ENCODE results near the gene KIAA0232. TPM values are rescaled to one million over a fixed set of nuclear protein-coding genes. Genes with fewer than 3 reads are reported as not detected.

The KIAA0232 gene
- total RNA-seq, 2 experiments from 2014 or later, result 13.5 to 14.4 TPM

GRCh38 chr4:6804082-6804752 is 21.7 kb downstream of the KIAA0232 start:
- Mint-ChIP-seq H3K27ac (no peak overlapping the region), H3K36me3 (ENCODE audit: low read depth) (peaks cover 3% of the 10 kb centered on the region), H3K4me3 (no peak overlapping the region), H3K9me3 (no peaks in the 10 kb centered on the region), H3K4me1 (ENCODE audit: low read depth) (peaks cover 38% of the 10 kb centered on the region), H3K27me3 (ENCODE audit: low read depth) (no peaks in the 10 kb centered on the region)
- no peak for DNase-seq
- intact Hi-C loops (cut with micrococcal nuclease), result no loop called here
- CTCF ChIA-PET, result no interaction called here

- Mint-ChIP-seq H3K36me3 (ENCODE audit: low read depth) (peaks cover 4% of the 10 kb centered on the region), H3K9me3 (no peaks in the 10 kb centered on the region), H3K4me3 (no peak overlapping the region), H3K27ac (no peak overlapping the region), H3K4me1 (ENCODE audit: low read depth) (peaks cover 29% of the 10 kb centered on the region), H3K27me3 (ENCODE audit: low read depth) (no peaks in the 10 kb centered on the region)
- CTCF ChIA-PET, result no interaction called here
- no peak for DNase-seq
- intact Hi-C loops (cut with micrococcal nuclease), result no loop called here
Measured at GRCh38 chr4:6806924-6807626, 24.5 kb downstream of the KIAA0232 start.

GRCh38 chr4:6808259-6808658 is 25.7 kb downstream of the KIAA0232 start:
- Mint-ChIP-seq H3K36me3 (ENCODE audit: low read depth) (peaks cover 3% of the 10 kb centered on the region), H3K9me3 (no peaks in the 10 kb centered on the region), H3K27ac (no peak overlapping the region), H3K4me3 (no peak overlapping the region), H3K4me1 (ENCODE audit: low read depth) (peaks cover 20% of the 10 kb centered on the region), H3K27me3 (ENCODE audit: low read depth) (no peaks in the 10 kb centered on the region)
- no peak for DNase-seq
- intact Hi-C loops (cut with micrococcal nuclease), result no loop called here
- CTCF ChIA-PET, result no interaction called here

DNA sequence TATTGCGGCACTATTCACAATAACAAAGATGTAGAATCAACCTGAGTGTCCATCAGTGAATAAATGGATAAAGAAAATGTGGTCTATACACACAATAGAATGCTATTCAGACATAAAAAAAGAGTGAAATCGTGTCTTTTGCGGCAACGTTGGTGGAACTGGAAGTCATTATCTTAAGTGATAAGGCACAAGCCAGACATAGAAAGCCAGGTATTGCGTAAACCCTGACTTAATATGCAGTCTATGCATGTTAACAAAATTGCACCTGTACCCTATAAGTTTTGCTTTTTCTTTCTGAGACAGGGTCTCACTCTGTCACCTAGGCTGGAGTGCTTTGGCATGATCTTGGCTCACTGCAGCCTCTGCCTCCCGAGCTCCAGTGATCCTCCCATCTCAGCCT is 28.6 kb downstream of the KIAA0232 start:
- no peak for DNase-seq
- intact Hi-C loops (cut with micrococcal nuclease), result no loop called here
- CTCF ChIA-PET, result interaction anchor here (0.9 kb wide), 1 partner anchor 63 kb away, joined by 3 read pairs; no protein-coding TSS in a partner anchor

DNA sequence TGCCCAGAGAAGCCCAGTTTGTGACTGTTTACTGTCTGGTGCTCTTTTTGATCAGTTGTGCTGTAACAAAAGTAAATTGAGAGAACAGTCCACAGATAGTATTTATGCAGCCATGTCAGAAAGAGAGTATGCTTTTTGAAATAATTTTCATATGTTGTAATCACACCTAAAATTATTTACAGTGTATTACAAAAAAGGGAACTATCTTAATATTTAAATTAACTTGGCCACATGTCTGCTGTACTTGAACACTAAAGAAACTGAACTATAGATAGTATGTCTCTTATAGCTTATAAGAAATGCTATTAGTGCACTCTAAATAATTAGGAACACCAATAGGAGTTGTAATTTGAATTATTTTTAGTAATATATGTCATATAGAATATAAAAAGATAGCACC is 30.2 kb downstream of the KIAA0232 start:
- CTCF ChIA-PET, result interaction anchor here (0.9 kb wide), 1 partner anchor 15 kb away, joined by 3 read pairs; no protein-coding TSS in a partner anchor
- intact Hi-C loops (cut with micrococcal nuclease), result no loop called here
- peaks cover 13% of the 10 kb centered on the region for H3K4me1 Mint-ChIP-seq (ENCODE audit: low read depth)

More for the DNA sequence above, 28.6 kb downstream of the KIAA0232 start:
- no peak overlapping the region for H3K27ac Mint-ChIP-seq
- no peaks in the 10 kb centered on the region for H3K27me3 Mint-ChIP-seq (ENCODE audit: low read depth)
- no peak overlapping the region for H3K4me3 Mint-ChIP-seq
- peaks cover 10% of the 10 kb centered on the region for H3K4me1 Mint-ChIP-seq (ENCODE audit: low read depth)
- H3K36me3 Mint-ChIP-seq (ENCODE audit: low read depth), result peaks cover 7% of the 10 kb centered on the region
- no peaks in the 10 kb centered on the region for H3K9me3 Mint-ChIP-seq

DNA sequence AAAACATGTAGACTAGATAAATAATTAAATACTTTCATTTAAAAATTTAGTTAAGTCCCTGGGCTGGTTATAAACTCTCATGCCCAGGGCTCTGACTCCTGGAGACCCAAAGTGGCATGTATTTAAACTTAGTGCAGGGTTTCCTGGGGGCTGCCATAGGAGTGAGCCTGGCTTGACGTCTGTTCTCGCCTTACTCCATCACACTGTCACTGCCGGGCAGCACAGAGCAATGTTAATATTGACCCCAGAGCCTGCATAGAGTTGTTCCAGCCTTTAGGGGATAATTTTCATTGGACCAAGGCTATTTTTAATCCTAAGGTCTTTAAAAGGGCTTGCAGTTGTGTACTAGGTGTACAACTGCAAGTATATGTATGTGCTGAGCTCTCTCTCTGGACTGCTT is 31.2 kb downstream of the KIAA0232 start:
- intact Hi-C loops (cut with micrococcal nuclease), result no loop called here
- no peaks in the 10 kb centered on the region for H3K27me3 Mint-ChIP-seq (ENCODE audit: low read depth)
- H3K36me3 Mint-ChIP-seq (ENCODE audit: low read depth), result peaks cover 20% of the 10 kb centered on the region
- H3K4me3 Mint-ChIP-seq, result no peak overlapping the region
- no peak for DNase-seq
- peaks cover 8% of the 10 kb centered on the region for H3K9me3 Mint-ChIP-seq
- CTCF ChIA-PET, result no interaction called here
- H3K27ac Mint-ChIP-seq, result no peak overlapping the region
- peaks cover 16% of the 10 kb centered on the region for H3K4me1 Mint-ChIP-seq (ENCODE audit: low read depth)

More for the DNA sequence above, 30.2 kb downstream of the KIAA0232 start:
- Mint-ChIP-seq H3K9me3 (peaks cover 3% of the 10 kb centered on the region), H3K36me3 (ENCODE audit: low read depth) (peaks cover 14% of the 10 kb centered on the region), H3K27ac (no peak overlapping the region), H3K4me3 (no peak overlapping the region), H3K27me3 (ENCODE audit: low read depth) (no peaks in the 10 kb centered on the region)
- DNase-seq, result no peak

DNA sequence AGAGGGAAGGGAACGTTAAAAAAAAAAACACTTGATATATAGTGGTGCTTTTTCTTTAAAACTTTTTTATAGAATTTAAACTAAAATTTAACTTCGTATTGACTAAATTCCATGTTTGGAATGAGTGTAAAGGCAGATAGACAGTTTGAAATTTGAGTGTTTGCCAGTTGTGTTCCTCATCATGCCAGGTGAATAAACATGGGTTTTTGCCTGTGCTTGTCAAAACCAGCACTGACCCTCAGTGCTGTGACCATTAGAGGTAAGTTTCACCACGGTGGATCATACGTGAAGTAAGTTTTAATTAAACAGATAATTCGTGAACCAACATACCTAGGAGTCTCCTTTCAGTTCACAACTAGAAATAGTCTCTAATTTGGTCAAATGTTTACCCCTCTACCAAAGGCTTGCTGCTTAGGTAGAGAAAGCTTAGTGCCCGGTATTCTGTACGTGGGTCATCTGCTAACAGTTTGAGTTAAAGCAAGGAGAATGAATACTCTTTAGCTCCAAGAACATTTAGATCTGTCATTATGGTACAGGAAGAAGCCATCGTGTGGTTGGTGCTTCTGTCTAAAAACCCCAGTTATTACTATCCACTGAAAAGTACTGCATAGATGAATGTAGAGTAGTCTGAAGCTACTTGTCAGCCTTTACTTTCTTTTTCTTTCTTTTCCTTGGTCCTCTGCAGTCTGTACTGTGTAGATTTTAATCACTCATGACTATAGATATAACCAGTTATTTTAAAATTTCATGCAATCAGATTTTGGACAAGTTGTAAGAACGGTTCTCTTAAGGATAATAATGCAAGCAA is 32.7 kb downstream of the KIAA0232 start:
- no peak for DNase-seq
- peaks cover 16% of the 10 kb centered on the region for H3K4me1 Mint-ChIP-seq (ENCODE audit: low read depth)
- H3K9me3 Mint-ChIP-seq, result peaks cover 23% of the 10 kb centered on the region
- H3K27ac Mint-ChIP-seq, result no peak overlapping the region
- H3K4me3 Mint-ChIP-seq, result no peak overlapping the region
- peaks cover 30% of the 10 kb centered on the region for H3K36me3 Mint-ChIP-seq (ENCODE audit: low read depth)
- H3K27me3 Mint-ChIP-seq (ENCODE audit: low read depth), result no peaks in the 10 kb centered on the region
- intact Hi-C loops (cut with micrococcal nuclease), result no loop called here
- CTCF ChIA-PET, result no interaction called here

GRCh38 chr4:6819295-6819694 is 36.8 kb downstream of the KIAA0232 start:
- Mint-ChIP-seq H3K4me1 (ENCODE audit: low read depth) (peaks cover 14% of the 10 kb centered on the region), H3K4me3 (no peak overlapping the region), H3K27ac (no peak overlapping the region), H3K36me3 (ENCODE audit: low read depth) (peaks cover 33% of the 10 kb centered on the region), H3K27me3 (ENCODE audit: low read depth) (no peaks in the 10 kb centered on the region), H3K9me3 (peaks cover 30% of the 10 kb centered on the region)
- DNase-seq, result no peak
- CTCF ChIA-PET, result interaction anchor here (1.2 kb wide), 1 partner anchor 54 kb away, joined by 3 read pairs; no protein-coding TSS in a partner anchor
- intact Hi-C loops (cut with micrococcal nuclease), result no loop called here

DNA sequence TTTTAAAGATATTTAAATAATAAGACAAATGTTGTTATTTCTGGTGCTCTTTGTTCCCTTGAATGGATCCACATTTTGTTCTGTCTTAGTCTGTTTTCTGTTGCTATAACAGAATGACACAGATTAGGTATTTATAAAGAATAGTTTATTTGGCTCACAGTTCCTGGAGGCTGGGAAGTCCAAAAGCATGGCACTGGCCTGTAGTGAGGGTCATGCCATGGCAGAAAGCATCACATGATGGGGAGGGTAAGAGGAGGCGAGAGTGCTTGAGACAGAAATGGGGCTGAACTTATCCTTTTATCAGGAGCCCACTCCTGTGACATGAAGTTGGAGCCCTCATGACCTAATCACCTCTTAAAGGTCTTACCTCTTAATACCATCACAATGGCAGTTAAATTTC is 38.2 kb downstream of the KIAA0232 start:
- Mint-ChIP-seq H3K4me1 (ENCODE audit: low read depth) (peaks cover 13% of the 10 kb centered on the region), H3K4me3 (no peak overlapping the region), H3K36me3 (ENCODE audit: low read depth) (peaks cover 35% of the 10 kb centered on the region), H3K27ac (no peak overlapping the region), H3K9me3 (peaks cover 30% of the 10 kb centered on the region), H3K27me3 (ENCODE audit: low read depth) (no peaks in the 10 kb centered on the region)
- no peak for DNase-seq
- intact Hi-C loops (cut with micrococcal nuclease), result no loop called here
- CTCF ChIA-PET, result no interaction called here

DNA sequence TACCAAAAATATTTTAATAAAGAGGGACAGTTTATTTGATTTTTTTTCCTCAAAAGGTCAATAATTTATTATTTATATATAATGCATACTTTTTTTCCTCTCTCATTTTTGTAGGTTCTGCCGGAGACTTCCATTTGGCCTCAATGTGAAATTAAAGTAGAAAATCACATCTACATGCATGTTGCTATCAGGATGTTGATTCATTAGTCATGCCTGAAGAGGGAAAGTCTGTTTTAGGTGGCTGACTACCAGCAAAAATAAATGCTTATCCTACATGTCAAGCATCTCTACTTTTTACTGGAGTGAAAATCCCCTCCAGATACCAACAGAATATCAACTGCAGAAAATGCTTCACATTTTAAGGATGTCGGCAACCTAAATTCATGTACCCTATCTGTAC is 41.5 kb downstream of the KIAA0232 start:
- Mint-ChIP-seq H3K9me3 (peaks cover 19% of the 10 kb centered on the region), H3K27ac (no peak overlapping the region), H3K4me1 (ENCODE audit: low read depth) (peaks cover 14% of the 10 kb centered on the region), H3K27me3 (ENCODE audit: low read depth) (no peaks in the 10 kb centered on the region), H3K36me3 (ENCODE audit: low read depth) (peaks cover 32% of the 10 kb centered on the region), H3K4me3 (no peak overlapping the region)
- CTCF ChIA-PET, result interaction anchor here (0.7 kb wide), 1 partner anchor 56 kb away, joined by 3 read pairs; no protein-coding TSS in a partner anchor
- intact Hi-C loops (cut with micrococcal nuclease), result no loop called here
- no peak for DNase-seq

DNA sequence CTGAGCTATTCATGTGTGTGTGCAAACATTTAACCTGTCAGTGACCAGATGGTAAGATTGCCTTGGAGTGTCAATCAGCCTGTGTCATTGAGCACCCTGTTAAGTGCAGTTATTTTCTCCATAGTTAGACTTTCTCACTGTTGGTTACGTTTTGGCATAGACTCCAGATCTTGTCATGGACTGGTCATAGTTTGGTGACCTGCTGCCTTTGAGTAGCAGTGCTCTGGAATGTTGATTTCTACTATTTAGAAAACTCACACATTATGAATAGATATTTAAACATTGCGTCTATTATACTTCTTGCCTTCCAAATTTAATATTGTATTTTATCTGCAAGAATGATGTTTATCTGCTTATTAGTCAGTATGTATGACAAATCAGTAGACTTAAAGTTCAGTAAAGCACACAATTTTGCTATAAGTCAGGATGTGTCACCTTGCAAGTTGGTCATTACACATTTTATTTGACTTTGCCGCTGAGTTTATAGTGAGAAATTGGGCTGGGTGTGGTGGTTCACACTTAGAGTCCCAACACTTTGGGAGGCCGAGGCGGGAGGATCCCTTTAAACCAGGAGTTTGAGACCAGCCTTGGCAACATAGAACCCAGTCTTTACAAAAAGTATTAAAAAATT is 42.4 kb downstream of the KIAA0232 start:
- Mint-ChIP-seq H3K27ac (no peak overlapping the region), H3K4me1 (ENCODE audit: low read depth) (peaks cover 18% of the 10 kb centered on the region), H3K36me3 (ENCODE audit: low read depth) (peaks cover 26% of the 10 kb centered on the region), H3K9me3 (peaks cover 11% of the 10 kb centered on the region), H3K4me3 (no peak overlapping the region), H3K27me3 (ENCODE audit: low read depth) (no peaks in the 10 kb centered on the region)
- intact Hi-C loops (cut with micrococcal nuclease), result no loop called here
- no peak for DNase-seq
- CTCF ChIA-PET, result interaction anchor here (0.7 to 1.0 kb wide), 2 partner anchors 49 to 57 kb away, joined by 3 read pairs; no protein-coding TSS in a partner anchor

DNA sequence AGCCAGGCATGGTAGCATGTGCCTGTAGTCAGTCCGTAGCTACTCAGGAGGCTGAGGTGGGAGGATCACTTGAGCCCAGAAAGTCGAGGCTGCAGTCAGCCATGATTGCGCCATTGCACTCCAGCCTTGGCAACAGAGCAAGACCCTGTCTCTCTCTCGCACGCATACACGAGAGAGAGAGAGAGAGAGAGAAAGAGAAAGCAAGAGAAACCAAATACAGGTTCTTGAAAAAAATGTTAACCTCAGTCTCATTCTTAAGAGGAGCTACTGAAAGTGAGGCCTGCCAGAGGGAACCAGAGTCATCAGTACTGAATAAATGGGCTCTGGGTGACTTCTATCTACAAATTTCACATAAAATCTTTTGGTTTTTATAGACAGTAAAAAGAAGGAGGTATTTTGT is 42.9 kb downstream of the KIAA0232 start:
- intact Hi-C loops (cut with micrococcal nuclease), result no loop called here
- Mint-ChIP-seq H3K36me3 (ENCODE audit: low read depth) (peaks cover 22% of the 10 kb centered on the region), H3K9me3 (peaks cover 6% of the 10 kb centered on the region), H3K27ac (no peak overlapping the region), H3K4me1 (ENCODE audit: low read depth) (peaks cover 18% of the 10 kb centered on the region), H3K4me3 (no peak overlapping the region), H3K27me3 (ENCODE audit: low read depth) (no peaks in the 10 kb centered on the region)
- CTCF ChIA-PET, result interaction anchor here (1.0 kb wide), 1 partner anchor 48 kb away, joined by 3 read pairs; no protein-coding TSS in a partner anchor
- no peak for DNase-seq
